IMR-90 (cell line): ENCODE results near the gene C19orf73. TPM values are rescaled to one million over a fixed set of nuclear protein-coding genes. Genes with fewer than 3 reads are reported as not detected.

ENCODE experiments used
- ATAC-seq: fragments of 200-7000 bp; cut with Tn5 transposase; 2 replicates; pipeline ENCODE4 v1.9.1; 2020; ENCODE audit warnings: low read depth, mild to moderate bottlenecking, moderate library complexity
- BruUV-seq: library from RNA; stranded (reverse); fragments of 400-500 nt; replicated peaks from 2 replicates; lab custom pipeline; 2021; lab: Mats Ljungman, UMichigan
- CTCF ChIA-PET: fragments of 300-600 bp; formaldehyde crosslinking; extraction: SDS; loops from one replicate; lab custom pipeline; 2021; ENCODE audit warnings: antibody characterized with exemption; lab: Yijun Ruan, JAX
- POLR2A ChIA-PET: fragments of 300-600 bp; sonication (Branson Sonifier 250); formaldehyde crosslinking; loops from one replicate; lab custom pipeline; 2022; ENCODE audit warnings: antibody characterized with exemption; ENCODE audit not compliant: unreplicated experiment; lab: Charles Lee
- DNase-seq: peaks from one replicate; pipeline ENCODE4 v3.0.0; 2013
- H2AFZ ChIP-seq: replicated peaks from 2 replicates; pipeline ENCODE3; 2013; ENCODE audit warnings: low read length, mild to moderate bottlenecking; ENCODE audit not compliant: poor library complexity
- H2AK5ac ChIP-seq: 2 replicates; pipeline ENCODE4 v1.6.1; 2013; ENCODE audit warnings: low read depth, low read length, inconsistent platforms
- H2AK9ac ChIP-seq: replicated peaks from 2 replicates; pipeline ENCODE3; 2013; ENCODE audit warnings: mild to moderate bottlenecking, low read depth, low read length, moderate library complexity; ENCODE audit not compliant: poor library complexity
- H2BK120ac ChIP-seq: 2 replicates; pipeline ENCODE4 v1.6.1; 2013; ENCODE audit warnings: low read depth, low read length, inconsistent platforms
- H2BK15ac ChIP-seq: 3 replicates; pipeline ENCODE4 v1.6.1; 2013; ENCODE audit warnings: low read depth, low read length, inconsistent platforms
- H2BK20ac ChIP-seq: 2 replicates; pipeline ENCODE4 v1.6.1; 2013; ENCODE audit warnings: low read depth, mild to moderate bottlenecking, inconsistent platforms, low read length, moderate library complexity
- H2BK5ac ChIP-seq: 2 replicates; pipeline ENCODE4 v1.6.1; 2013; ENCODE audit warnings: mild to moderate bottlenecking, low read depth, low read length, inconsistent platforms; ENCODE audit not compliant: poor library complexity, severe bottlenecking
- H3K14ac ChIP-seq: replicated peaks from 2 replicates; pipeline ENCODE4 v1.6.1; 2013; ENCODE audit warnings: low read depth, low read length, inconsistent platforms
- H3K18ac ChIP-seq: 2 replicates; pipeline ENCODE4 v1.6.1; 2013; ENCODE audit warnings: low read depth, low read length, control low read depth
- H3K23ac ChIP-seq: 2 replicates; pipeline ENCODE4 v1.6.1; 2013; ENCODE audit warnings: low read depth, low read length, inconsistent platforms
- H3K27ac ChIP-seq: 2 replicates; pipeline ENCODE4 v1.5.1; 2013; ENCODE audit warnings: mild to moderate bottlenecking, control low read depth, low read length; ENCODE audit not compliant: insufficient read depth
- H3K27me3 ChIP-seq: 2 replicates; pipeline ENCODE4 v1.6.1; 2013; ENCODE audit warnings: low read length; ENCODE audit not compliant: control insufficient read depth, insufficient read depth
- H3K36me3 ChIP-seq: 2 replicates; pipeline ENCODE4 v1.6.1; 2013; ENCODE audit warnings: low read length, mixed read lengths; ENCODE audit not compliant: control insufficient read depth, insufficient read depth
- H3K4ac ChIP-seq: 2 replicates; pipeline ENCODE4 v1.6.1; 2013; ENCODE audit warnings: low read depth, low read length, inconsistent platforms
- H3K4me1 ChIP-seq: 2 replicates; pipeline ENCODE4 v1.6.1; 2013; ENCODE audit warnings: low read length, mixed read lengths; ENCODE audit not compliant: control insufficient read depth, insufficient read depth
- H3K4me2 ChIP-seq: 2 replicates; pipeline ENCODE4 v1.6.1; 2013; ENCODE audit warnings: low read depth, mild to moderate bottlenecking, control low read depth, low read length, moderate library complexity
- H3K4me3 ChIP-seq: 2 replicates; pipeline ENCODE4 v1.5.1; 2013; ENCODE audit warnings: low read depth, mild to moderate bottlenecking, control low read depth, low read length, moderate library complexity; ENCODE audit not compliant: insufficient read depth
- H3K56ac ChIP-seq: 2 replicates; pipeline ENCODE4 v1.6.1; 2013; ENCODE audit warnings: low read length, inconsistent platforms; ENCODE audit not compliant: insufficient read depth; ENCODE audit errors: extremely low read depth
- H3K79me1 ChIP-seq, 2 experiments: 2 replicates each; pipeline ENCODE4 v1.6.1; 2013; ENCODE audit warnings: low read length in 2 of 2, inconsistent platforms in 1 of 2, low read depth in 1 of 2
- H3K9ac ChIP-seq: 2 replicates; pipeline ENCODE4 v1.6.1; 2013; ENCODE audit warnings: low read depth, low read length, control low read depth
- H3K9me1 ChIP-seq: 2 replicates; pipeline ENCODE4 v1.6.1; 2013; ENCODE audit warnings: low read length, inconsistent platforms; ENCODE audit not compliant: insufficient read depth
- H3K9me3 ChIP-seq: 2 replicates; pipeline ENCODE4 v1.6.1; 2013; ENCODE audit warnings: low read length; ENCODE audit not compliant: control insufficient read depth, insufficient read depth
- H4K20me1 ChIP-seq: 2 replicates; pipeline ENCODE4 v1.6.1; 2013; ENCODE audit warnings: low read length, inconsistent platforms; ENCODE audit not compliant: insufficient read depth
- H4K5ac ChIP-seq: 2 replicates; pipeline ENCODE4 v1.6.1; 2013; ENCODE audit warnings: mild to moderate bottlenecking, low read depth, low read length, control low read depth
- H4K8ac ChIP-seq, 2 experiments: 2 replicates each; pipeline ENCODE4 v1.6.1; 2013; ENCODE audit warnings: low read depth in 2 of 2, low read length in 2 of 2, control low read depth in 1 of 2, inconsistent platforms in 1 of 2
- H4K91ac ChIP-seq: 2 replicates; pipeline ENCODE4 v1.6.1; 2013; ENCODE audit warnings: low read depth, low read length, inconsistent platforms; ENCODE audit not compliant: insufficient read depth
- MXI1 ChIP-seq: IDR thresholded peaks from 2 replicates; pipeline ENCODE4 v1.6.1; 2012; ENCODE audit warnings: low read depth, mild to moderate bottlenecking, low read length, moderate library complexity, borderline replicate concordance
- RCOR1 ChIP-seq: IDR thresholded peaks from 2 replicates; pipeline ENCODE4 v1.6.1; 2012; ENCODE audit warnings: mild to moderate bottlenecking, low read length, improper control_type of control experiment; ENCODE audit not compliant: insufficient replicate concordance
- SMC3 ChIP-seq: fragments of 150-350 bp; IDR thresholded peaks from 2 replicates; pipeline ENCODE4 v1.6.1; 2016; ENCODE audit warnings: low read depth, mild to moderate bottlenecking, antibody characterized with exemption, low read length, moderate library complexity
- USF2 ChIP-seq: fragments of 150-350 bp; IDR thresholded peaks from 2 replicates; pipeline ENCODE4 v1.6.1; 2017; ENCODE audit warnings: mild to moderate bottlenecking, antibody characterized with exemption, low read length, low read depth
- WGBS, 2 experiments: methylation state at CpG; one replicate each; pipeline versions ENCODE4 v1.1.5 to v1.1.7; 2013; ENCODE audit warnings: missing lambda C conversion rate in 2 of 2; ENCODE audit not compliant: insufficient read length in 1 of 2; ENCODE audit errors: extremely low coverage in 2 of 2; 5-methylcytosine and 5-hydroxymethylcytosine counted together
- dilution Hi-C: fragments of 300-500 bp; cut with HindIII; formaldehyde crosslinking; loops from one replicate; pipeline ENCODE4 v1.14.3; 2018; ENCODE audit warnings: low sequenced_read_pairs; ENCODE audit not compliant: unreplicated experiment
- in situ Hi-C: fragments of 300-500 bp; cut with MboI; formaldehyde crosslinking; loops from 3 replicates; pipeline ENCODE4 v1.14.3; 2019; ENCODE audit warnings: low sequenced_read_pairs, inconsistent platforms, mixed read lengths
- intact Hi-C: fragments of 100-400 bp; cut with micrococcal nuclease; formaldehyde crosslinking; loops from 2 replicates; pipeline ENCODE4 v1.10.0; 2022
- polyA plus RNA-seq, 3 experiments: library from polyadenylated mRNA; depleted of rRNA; stranded (reverse); fragments of >200 nt; gene quantifications; 2 replicates each; pipeline ENCODE4 v1.2.3, GENCODE V29; 2012; ENCODE audit warnings: low replicate concordance in 1 of 3
- total RNA-seq: library from RNA; depleted of rRNA; stranded (reverse); fragments of >200 nt; gene quantifications from 2 replicates; pipeline ENCODE4 v1.2.3, GENCODE V29; 2012

The C19orf73 gene
- total and polyA plus RNA-seq, 2 of the 4 experiments (the other 2 are of a cell fraction), result 1.2 TPM; not detected in 1

DNA sequence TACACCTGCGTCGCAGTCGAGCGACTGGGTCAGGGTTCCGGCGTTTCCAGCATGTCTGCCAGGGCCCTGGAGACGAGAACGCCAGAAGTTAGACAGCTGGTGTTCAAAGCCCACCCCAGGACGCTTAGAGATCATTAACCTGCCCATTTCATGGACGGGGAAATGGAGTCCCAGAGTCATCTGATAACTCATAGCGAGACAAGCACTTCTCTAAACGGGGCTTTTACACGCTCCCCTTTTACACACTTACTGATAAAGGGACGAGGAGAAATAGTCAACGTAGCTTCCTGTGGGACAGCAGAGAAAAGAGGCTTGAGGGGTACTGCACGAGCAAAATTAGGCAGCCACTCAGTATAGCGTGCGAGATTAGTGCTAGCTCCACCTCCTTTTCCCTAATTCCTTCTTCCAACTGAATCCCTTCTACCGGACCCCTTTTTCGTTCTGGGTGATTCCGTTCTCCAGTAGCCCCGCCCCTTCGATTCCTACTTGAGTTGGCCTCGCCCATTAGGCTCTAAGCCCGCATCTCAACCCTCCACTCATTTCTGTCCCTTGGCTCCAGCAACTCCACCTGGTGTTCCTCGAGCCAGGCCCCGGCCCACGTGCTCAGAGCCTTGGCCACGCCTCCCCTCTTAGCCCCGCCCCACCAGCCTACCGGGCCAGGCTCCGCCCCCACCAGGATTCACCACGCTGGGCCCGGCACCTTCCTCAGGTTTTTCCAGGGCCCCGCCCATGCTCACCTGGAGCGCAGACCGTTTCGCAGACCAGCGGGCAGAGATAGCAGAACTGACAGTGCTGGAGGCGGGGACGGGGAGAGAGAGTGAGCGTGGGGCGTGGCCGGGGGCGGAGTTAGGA is 32.5 kb upstream of the C19orf73 start:
- Histone ChIP-seq H2BK120ac (no peak overlapping the region), H3K79me1 (0 out of 4 replicates have a peak, but pooled peaks cover 0 to 7% of the 10 kb centered on the region in 2 experiments), H2AFZ (peak overlapping the region; percentile 56), H3K27me3 (peaks cover 8% of the 10 kb centered on the region; the same call in 1 of the 2 replicates), H2AK5ac (no peak overlapping the region), H2AK9ac (peak overlapping the region; percentile 23), H3K4ac (no peak overlapping the region; the same call in 1 of the 2 replicates), H2BK20ac (no peak overlapping the region), H3K56ac (no peak overlapping the region), H2BK5ac (no peak overlapping the region), H3K23ac (no peak overlapping the region; the same call in 1 of the 2 replicates), H2BK15ac (no peak overlapping the region), H3K36me3 (no peaks in the 10 kb centered on the region), H3K9me3 (no peaks in the 10 kb centered on the region), H3K18ac (no peak overlapping the region), H3K4me3 (no peak overlapping the region), H3K4me2 (peak overlapping the region; percentile 33; the same call in 1 of the 2 replicates), H4K20me1 (no peaks in the 10 kb centered on the region), H4K91ac (no peak overlapping the region), H4K8ac (no peak overlapping the region; a peak in 1 of 4 replicates), H3K14ac (no peak overlapping the region), H3K4me1 (peaks cover 4% of the 10 kb centered on the region; the same call in 1 of the 2 replicates), H3K9ac (no peak overlapping the region), H3K27ac (no peak overlapping the region), H3K9me1 (no peaks in the 10 kb centered on the region), H4K5ac (no peak overlapping the region)
- ChIA-PET CTCF (no interaction called here), POLR2A (no interaction called here)
- intact Hi-C loops, result no loop called here
- TF ChIP-seq USF2, result peak; percentile 58
- TF ChIP-seq MXI1, result no peak
- no peak for TF ChIP-seq SMC3
- peak; percentile 31 for TF ChIP-seq RCOR1
- in situ Hi-C loops, result no loop called here
- BruUV-seq, result no TSS peak
- WGBS, 2 experiments, result 10% methylated on average over 26 of the region's 45 CpGs; no CpG with 5 or more reads in 1 of the 2 experiments
- ATAC-seq (no peak), DNase-seq (peak; percentile 11)
- dilution Hi-C loops, result no loop called here
